Keratinocyte (primary cell): Measurements from ENCODE around the gene CCDC150. TPM values are rescaled to one million over a fixed set of nuclear protein-coding genes. Genes with fewer than 3 reads are reported as not detected.

Experiments used
- DNase-seq: peaks from one replicate; pipeline ENCODE4 v3.0.0-alpha.2; 2011; ENCODE audit warnings: low read depth, missing footprints, low spot score
- FAIRE-seq: peaks from 2 replicates; lab custom pipeline; 2011; peaks lifted over from hg19 to GRCh38; lab: Jason Lieb, UNC
- H2AFZ ChIP-seq: 2 replicates; pipeline ENCODE4 v1.6.0; 2012; ENCODE audit warnings: low read length, control low read depth, inconsistent platforms; ENCODE audit not compliant: control insufficient read depth
- H3K27ac ChIP-seq: 2 replicates; pipeline ENCODE4 v1.5.1; 2011; ENCODE audit warnings: low read length; ENCODE audit not compliant: control insufficient read depth, insufficient read depth
- H3K27me3 ChIP-seq: 3 replicates; pipeline ENCODE4 v1.6.0; 2011; ENCODE audit warnings: low read length; ENCODE audit not compliant: control insufficient read depth, insufficient read depth; ENCODE audit errors: extremely low read depth
- H3K36me3 ChIP-seq, 2 experiments: 2 replicates in 1 of 2; 3 replicates in 1 of 2; pipeline ENCODE4 v1.5.1; 2011; ENCODE audit warnings: low read length in 2 of 2, mild to moderate bottlenecking in 1 of 2; ENCODE audit not compliant: control insufficient read depth in 2 of 2, insufficient read depth in 2 of 2; ENCODE audit errors: extremely low read depth in 1 of 2
- H3K4me1 ChIP-seq: 3 replicates; pipeline ENCODE4 v1.5.1; 2011; ENCODE audit warnings: low read length; ENCODE audit not compliant: control insufficient read depth, insufficient read depth; ENCODE audit errors: extremely low read depth
- H3K4me2 ChIP-seq: 3 replicates; pipeline ENCODE4 v1.6.0; 2011; ENCODE audit warnings: low read depth, low read length; ENCODE audit not compliant: control insufficient read depth, insufficient read depth; ENCODE audit errors: extremely low read depth
- H3K4me3 ChIP-seq, 3 experiments: fragments of 200-600 bp in 1 of 3; sonication (generic) in 1 of 3; 2 replicates in 2 of 3; 3 replicates in 1 of 3; pipeline ENCODE4 v1.5.1; 2011 to 2016; ENCODE audit warnings: low read length in 3 of 3, mild to moderate bottlenecking in 3 of 3, control low read depth in 2 of 3, inconsistent platforms in 1 of 3, low read depth in 1 of 3, mixed read lengths in 1 of 3, mixed run types in 1 of 3, moderate library complexity in 1 of 3; ENCODE audit not compliant: control insufficient read depth in 2 of 3, insufficient read depth in 2 of 3; ENCODE audit errors: extremely low read depth in 1 of 3
- H3K79me2 ChIP-seq: 2 replicates; pipeline ENCODE4 v1.6.0; 2012; ENCODE audit warnings: low read length; ENCODE audit not compliant: control insufficient read depth, insufficient read depth
- H3K9ac ChIP-seq: 3 replicates; pipeline ENCODE4 v1.6.0; 2011; ENCODE audit warnings: low read length; ENCODE audit not compliant: control insufficient read depth, insufficient read depth; ENCODE audit errors: extremely low read depth
- H3K9me1 ChIP-seq: 3 replicates; pipeline ENCODE4 v1.6.0; 2011; ENCODE audit warnings: low read length; ENCODE audit not compliant: control insufficient read depth, insufficient read depth; ENCODE audit errors: extremely low read depth
- H3K9me3 ChIP-seq: 2 replicates; pipeline ENCODE4 v1.5.1; 2012; ENCODE audit warnings: low read depth, low read length; ENCODE audit not compliant: control insufficient read depth
- H4K20me1 ChIP-seq: 3 replicates; pipeline ENCODE4 v1.6.0; 2011; ENCODE audit warnings: low read length; ENCODE audit not compliant: control insufficient read depth, insufficient read depth; ENCODE audit errors: extremely low read depth
- EZH2 ChIP-seq: IDR thresholded peaks from one replicate; pipeline ENCODE4 v1.6.1; 2012; ENCODE audit warnings: inconsistent platforms, mild to moderate bottlenecking, low read length, moderate library complexity
- dilution Hi-C: fragments of 300-500 bp; cut with MboI; formaldehyde crosslinking; loops from one replicate; pipeline ENCODE4 v1.7.0; 2020; ENCODE audit warnings: low sequenced_read_pairs; ENCODE audit not compliant: extremely low pct_ligation_motif_present
- polyA plus RNA-seq, 5 experiments: library from polyadenylated mRNA; depleted of rRNA in 3 of 5; stranded (reverse) in 3 of 5; stranded (forward) in 1 of 5; unstranded in 1 of 5; fragments of >200 nt; gene quantifications; 1 replicate in 1 of 5; 2 replicates in 3 of 5; 3 replicates in 1 of 5; pipeline versions ENCODE4 v1.2.1 to v1.2.3, GENCODE V29; 2011 to 2012; ENCODE audit warnings: missing spikeins in 2 of 5, low read depth in 1 of 5, low replicate concordance in 1 of 5
- TF ChIP-seq, protein P1 (sequence below), 3 experiments: IDR thresholded peaks in 1 of 3; conservative IDR thresholded peaks in 1 of 3; optimal IDR thresholded peaks in 1 of 3; 2 replicates in 2 of 3; 3 replicates in 1 of 3; pipeline versions ENCODE3 to v1.5.1; 2011; ENCODE audit warnings: low read length in 3 of 3, mild to moderate bottlenecking in 3 of 3, moderate library complexity in 2 of 3, control low read depth in 1 of 3, inconsistent platforms in 1 of 3; ENCODE audit not compliant: insufficient read depth in 2 of 3; ENCODE audit errors: extremely low read depth in 1 of 3

Gene CCDC150
- polyA plus RNA-seq, 1 donor (not counting 4 experiments of a cell fraction or from before 2014, with no cell fraction given): 5.0 TPM

DNA sequence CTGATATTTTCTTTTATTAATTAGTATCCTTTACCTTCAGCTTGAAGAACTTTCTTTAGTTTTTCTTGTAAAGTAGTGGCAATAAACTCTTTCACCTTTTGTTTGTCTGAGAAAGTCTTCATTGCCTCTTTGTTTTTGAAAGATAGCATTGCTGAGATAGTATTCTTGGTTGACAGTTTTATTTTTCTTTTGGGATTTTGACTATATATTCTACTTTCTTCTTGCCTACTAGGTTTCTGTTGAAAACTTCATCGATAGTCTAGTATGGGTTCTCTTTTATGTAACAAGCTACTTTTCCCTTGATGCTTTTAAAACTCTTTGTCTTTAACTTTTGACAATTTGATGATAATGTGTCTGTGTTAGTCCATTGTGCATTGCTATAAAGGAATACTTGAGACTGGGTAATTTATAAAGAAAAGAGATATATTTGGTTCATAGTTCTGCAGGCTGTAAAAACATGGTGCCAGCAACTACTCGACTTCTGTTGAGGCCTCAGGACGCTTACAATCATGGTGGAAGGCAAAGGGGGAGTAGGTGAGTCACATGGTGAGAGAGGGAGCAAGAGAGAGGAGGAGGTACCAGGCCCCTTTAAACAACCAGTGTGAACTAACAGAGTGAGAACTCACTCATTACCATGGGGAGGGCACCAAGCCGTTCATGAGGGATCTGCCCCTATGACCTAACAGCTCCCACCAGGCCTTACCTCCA is 12.0 kb downstream of the CCDC150 start:
- H3K4me3 ChIP-seq: no peak overlapping the region
- no peak overlapping the region for H3K9ac ChIP-seq
- DNase-seq (no peak), FAIRE-seq (no peak)
- no peak overlapping the region for H3K27ac ChIP-seq
- TF ChIP-seq EZH2: no peak
- TF ChIP-seq, protein P1, sequence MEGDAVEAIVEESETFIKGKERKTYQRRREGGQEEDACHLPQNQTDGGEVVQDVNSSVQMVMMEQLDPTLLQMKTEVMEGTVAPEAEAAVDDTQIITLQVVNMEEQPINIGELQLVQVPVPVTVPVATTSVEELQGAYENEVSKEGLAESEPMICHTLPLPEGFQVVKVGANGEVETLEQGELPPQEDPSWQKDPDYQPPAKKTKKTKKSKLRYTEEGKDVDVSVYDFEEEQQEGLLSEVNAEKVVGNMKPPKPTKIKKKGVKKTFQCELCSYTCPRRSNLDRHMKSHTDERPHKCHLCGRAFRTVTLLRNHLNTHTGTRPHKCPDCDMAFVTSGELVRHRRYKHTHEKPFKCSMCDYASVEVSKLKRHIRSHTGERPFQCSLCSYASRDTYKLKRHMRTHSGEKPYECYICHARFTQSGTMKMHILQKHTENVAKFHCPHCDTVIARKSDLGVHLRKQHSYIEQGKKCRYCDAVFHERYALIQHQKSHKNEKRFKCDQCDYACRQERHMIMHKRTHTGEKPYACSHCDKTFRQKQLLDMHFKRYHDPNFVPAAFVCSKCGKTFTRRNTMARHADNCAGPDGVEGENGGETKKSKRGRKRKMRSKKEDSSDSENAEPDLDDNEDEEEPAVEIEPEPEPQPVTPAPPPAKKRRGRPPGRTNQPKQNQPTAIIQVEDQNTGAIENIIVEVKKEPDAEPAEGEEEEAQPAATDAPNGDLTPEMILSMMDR (optimal IDR thresholded peaks at IDR 0.05 in 1 of 3, IDR thresholded peaks at IDR 0.05 in 1 of 3, conservative IDR thresholded peaks at IDR 0.05 in 1 of 3; ENCODE audit: extremely low read depth in 1 of 3, insufficient read depth in 2 of 3, low read length in 3 of 3): no peak
- H3K27me3 ChIP-seq: no peaks in the 10 kb centered on the region
- no peaks in the 10 kb centered on the region for H3K79me2 ChIP-seq
- dilution Hi-C loops: no loop called here
- no peaks in the 10 kb centered on the region for H4K20me1 ChIP-seq
- H3K4me1 ChIP-seq: no peaks in the 10 kb centered on the region
- H3K9me1 ChIP-seq: no peaks in the 10 kb centered on the region
- no peak overlapping the region for H2AFZ ChIP-seq
- H3K36me3 ChIP-seq: no peaks in the 10 kb centered on the region
- no peak overlapping the region for H3K4me2 ChIP-seq
- peaks cover 5% of the 10 kb centered on the region for H3K9me3 ChIP-seq

DNA sequence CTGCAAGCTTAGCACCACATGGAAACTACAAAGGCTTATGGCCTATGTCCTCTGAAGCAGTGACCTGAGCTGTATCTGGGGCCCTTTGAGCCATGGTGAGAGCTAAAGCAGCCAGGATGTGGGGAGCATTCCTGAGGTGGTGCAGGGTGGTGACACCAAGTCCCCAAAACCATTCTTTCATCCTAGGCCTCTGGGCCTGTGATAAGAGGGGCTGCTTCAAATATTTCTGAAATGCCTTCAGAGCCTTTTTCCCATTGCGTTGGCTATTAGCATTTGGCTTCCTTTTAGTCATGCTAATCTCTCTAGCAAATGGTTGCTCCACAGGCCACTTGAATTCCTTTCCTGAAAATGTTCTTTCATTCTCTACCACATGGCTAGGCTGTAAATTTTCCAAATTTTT is 13.4 kb downstream of the CCDC150 start:
- dilution Hi-C loops: no loop called here
- Histone ChIP-seq H3K36me3 (no peaks in the 10 kb centered on the region), H3K4me2 (no peak overlapping the region), H3K79me2 (no peaks in the 10 kb centered on the region), H3K4me1 (no peaks in the 10 kb centered on the region), H2AFZ (no peak overlapping the region), H3K9me3 (peaks cover 5% of the 10 kb centered on the region), H4K20me1 (no peaks in the 10 kb centered on the region), H3K9ac (no peak overlapping the region), H3K4me3 (no peak overlapping the region), H3K27ac (no peak overlapping the region), H3K27me3 (no peaks in the 10 kb centered on the region), H3K9me1 (no peaks in the 10 kb centered on the region)
- TF ChIP-seq, protein P1 (optimal IDR thresholded peaks at IDR 0.05 in 1 of 3, IDR thresholded peaks at IDR 0.05 in 1 of 3, conservative IDR thresholded peaks at IDR 0.05 in 1 of 3; ENCODE audit: extremely low read depth in 1 of 3, insufficient read depth in 2 of 3, low read length in 3 of 3): no peak
- TF ChIP-seq EZH2: no peak
- FAIRE-seq (no peak), DNase-seq (no peak)
